CD4-positive, alpha-beta memory T cell (primary cell): ENCODE measurements around the gene PLA2G4B. TPM values are rescaled to one million over a fixed set of nuclear protein-coding genes. Genes with fewer than 3 reads are reported as not detected.

Source experiments
- CTCF ChIA-PET: fragments of 350-600 bp; sonication (Branson Sonifier 250); formaldehyde crosslinking; loops from one replicate; lab custom pipeline; 2021; ENCODE audit warnings: inconsistent platforms; ENCODE audit not compliant: partially characterized antibody; lab: Charles Lee
- POLR2A ChIA-PET: fragments of 350-600 bp; sonication (Branson Sonifier 250); formaldehyde crosslinking; loops from one replicate; lab custom pipeline; 2021; ENCODE audit not compliant: partially characterized antibody; lab: Charles Lee
- DNase-seq, 5 donors: peaks; one replicate each; pipeline versions ENCODE4 v3.0.0 to v3.0.0-alpha.2; 2020 to 2022; ENCODE audit warnings: mixed read lengths in 1 of 5
- H3K27ac ChIP-seq: one replicate; pipeline ENCODE4 v1.7.0; 2013; ENCODE audit warnings: low read depth, low read length
- H3K27me3 ChIP-seq: 2 replicates; pipeline ENCODE4 v1.7.0; 2013; ENCODE audit warnings: mild to moderate bottlenecking, low read length, moderate library complexity; ENCODE audit not compliant: insufficient read depth
- H3K36me3 ChIP-seq: 2 replicates; pipeline ENCODE4 v1.7.0; 2013; ENCODE audit warnings: mild to moderate bottlenecking, low read length, moderate library complexity; ENCODE audit not compliant: insufficient read depth
- H3K4me1 ChIP-seq: 2 replicates; pipeline ENCODE4 v1.7.0; 2013; ENCODE audit warnings: mild to moderate bottlenecking, low read length, moderate library complexity; ENCODE audit not compliant: insufficient read depth
- H3K4me3 ChIP-seq, 2 donors: one replicate each; pipeline ENCODE4 v1.7.0; 2013; ENCODE audit warnings: low read length in 2 of 2, mild to moderate bottlenecking in 1 of 2
- H3K9me3 ChIP-seq, 2 donors: one replicate each; pipeline ENCODE4 v1.7.0; 2013; ENCODE audit warnings: low read length in 2 of 2, control low read depth in 1 of 2; ENCODE audit not compliant: control insufficient read depth in 1 of 2
- H3K27ac Mint-ChIP-seq, 7 donors: one replicate each; pipeline ENCODE4 v1.8.0; 2020 to 2021; ENCODE audit warnings: mixed read lengths in 7 of 7, mild to moderate bottlenecking in 6 of 7, inconsistent platforms in 3 of 7, moderate library complexity in 3 of 7
- H3K27me3 Mint-ChIP-seq, 2 donors: one replicate each; pipeline ENCODE4 v1.8.0; 2020 to 2021; ENCODE audit warnings: mixed read lengths in 2 of 2
- H3K36me3 Mint-ChIP-seq, 2 donors: one replicate each; pipeline ENCODE4 v1.8.0; 2020 to 2021; ENCODE audit warnings: mixed read lengths in 2 of 2, inconsistent platforms in 1 of 2, mild to moderate bottlenecking in 1 of 2
- H3K4me1 Mint-ChIP-seq, 4 donors: one replicate each; pipeline ENCODE4 v1.8.0; 2020 to 2021; ENCODE audit warnings: mixed read lengths in 4 of 4, mild to moderate bottlenecking in 1 of 4
- H3K4me3 Mint-ChIP-seq, 8 donors: one replicate each; pipeline ENCODE4 v1.8.0; 2020 to 2021; ENCODE audit warnings: mixed read lengths in 8 of 8, mild to moderate bottlenecking in 7 of 8, moderate library complexity in 6 of 8, inconsistent platforms in 3 of 8
- H3K9me3 Mint-ChIP-seq, 8 donors: one replicate each; pipeline ENCODE4 v1.8.0; 2020 to 2021; ENCODE audit warnings: mixed read lengths in 8 of 8, mild to moderate bottlenecking in 5 of 8, inconsistent platforms in 3 of 8, moderate library complexity in 1 of 8
- intact Hi-C: fragments of 100-400 bp; cut with micrococcal nuclease; formaldehyde crosslinking; loops from one replicate; pipeline ENCODE4 v1.15.1; 2023
- polyA plus RNA-seq, 2 donors: library from polyadenylated mRNA; unstranded; fragments of 300-500 nt; fragmentation: Illumina TruSeq; gene quantifications; one replicate each; pipeline ENCODE4 v1.2.3, GENCODE V29; 2021
- total RNA-seq, 2 experiments: library from RNA; stranded (reverse); gene quantifications; one replicate each; pipeline ENCODE4 v1.2.3, GENCODE V29; 2021

Gene PLA2G4B
- total and polyA plus RNA-seq, 4 experiments from 2014 or later, result 1.5 to 64.9 (median 33.7) TPM

- Histone ChIP-seq H3K36me3 (no peaks in the 10 kb centered on the region), H3K9me3 (no peaks in the 10 kb centered on the region), H3K4me3 (peak overlapping the region; percentile 12 to 29), H3K27me3 (no peaks in the 10 kb centered on the region), H3K27ac (peak overlapping the region; percentile 80), H3K4me1 (peaks cover 38% of the 10 kb centered on the region)
- peaks cover 3 to 24% of the 10 kb centered on the region in 2 donors for H3K36me3 Mint-ChIP-seq
- DNase-seq, result no peak
- H3K4me3 Mint-ChIP-seq, result peak overlapping the region; percentile 69 to 91 (median 80)
- intact Hi-C loops, result loop anchor here (2.0 kb wide), 2 partner anchors 42 to 120 kb away; partner anchors contain the start of gene MAPKBP1
- no peaks in the 10 kb centered on the region for H3K27me3 Mint-ChIP-seq
- CTCF ChIA-PET, result interaction anchor here (2.1 to 5.9 kb wide), 4 partner anchors 10 to 121 kb away, joined by 9 to 49 read pairs (median 28); partner anchors contain the start of gene MAPKBP1
- peak overlapping the region; percentile 97 to 99 (median 99) for H3K27ac Mint-ChIP-seq
- POLR2A ChIA-PET, result interaction anchor here (0.8 to 4.1 kb wide), 14 partner anchors 8 to 121 kb away, joined by 3 to 28 read pairs (median 6); partner anchors contain the start of genes EHD4, JMJD7 and MAPKBP1
- H3K9me3 Mint-ChIP-seq, result peaks cover 0 to 1% (median 0%) of the 10 kb centered on the region in 8 donors
- peaks cover 16 to 71% (median 37%) of the 10 kb centered on the region in 4 donors for H3K4me1 Mint-ChIP-seq
Observed at GRCh38 chr15:41894251-41894790, 55.7 kb downstream of the PLA2G4B start.

GRCh38 chr15:41894791-41895463 is 56.3 kb downstream of the PLA2G4B start:
- peak overlapping the region; percentile 12 to 29 for H3K4me3 ChIP-seq

GRCh38 chr15:41895491-41895890 is 56.8 kb downstream of the PLA2G4B start:
- peaks cover 0 to 1% (median 0%) of the 10 kb centered on the region in 8 donors for H3K9me3 Mint-ChIP-seq
- peaks cover 38% of the 10 kb centered on the region for H3K4me1 ChIP-seq
- peaks cover 7 to 28% of the 10 kb centered on the region in 2 donors for H3K36me3 Mint-ChIP-seq
- no peaks in the 10 kb centered on the region for H3K9me3 ChIP-seq
- H3K4me1 Mint-ChIP-seq, result peaks cover 14 to 66% (median 35%) of the 10 kb centered on the region in 4 donors
- intact Hi-C loops, result loop anchor here (1.0 to 2.0 kb wide), 3 partner anchors 9 to 121 kb away; partner anchors contain the start of gene MAPKBP1
- peak overlapping the region; percentile 97 to 99 (median 99) for H3K27ac Mint-ChIP-seq
- peak overlapping the region; percentile 69 to 91 (median 80) for H3K4me3 Mint-ChIP-seq
- H3K4me3 ChIP-seq, result no peak overlapping the region
- peaks cover 5% of the 10 kb centered on the region for H3K36me3 ChIP-seq
- POLR2A ChIA-PET, result interaction anchor here (0.6 to 4.1 kb wide), 17 partner anchors 8 to 291 kb away, joined by 3 to 28 read pairs (median 5); partner anchors contain the start of genes EHD4, JMJD7 and MAPKBP1
- DNase-seq, result peak in 1 of 5 donors; percentile 17
- CTCF ChIA-PET, result interaction anchor here (0.5 to 5.9 kb wide), 10 partner anchors 9 to 610 kb away, joined by 3 to 49 read pairs (median 5); partner anchors contain the start of gene MAPKBP1
- no peaks in the 10 kb centered on the region for H3K27me3 ChIP-seq
- no peaks in the 10 kb centered on the region for H3K27me3 Mint-ChIP-seq
- H3K27ac ChIP-seq, result peak overlapping the region; percentile 80

More at GRCh38 chr15:41894791-41895463, 56.3 kb downstream of the PLA2G4B start:
- POLR2A ChIA-PET, result interaction anchor here (0.8 to 4.1 kb wide), 18 partner anchors 9 to 233 kb away, joined by 3 to 28 read pairs (median 4); partner anchors contain the start of genes EHD4, JMJD7 and MAPKBP1
- intact Hi-C loops, result loop anchor here (1.0 to 2.0 kb wide), 3 partner anchors 9 to 120 kb away; partner anchors contain the start of gene MAPKBP1
- H3K27ac ChIP-seq, result peak overlapping the region; percentile 80
- Mint-ChIP-seq H3K9me3 (peaks cover 0 to 1% (median 0%) of the 10 kb centered on the region in 8 donors), H3K27me3 (no peaks in the 10 kb centered on the region), H3K27ac (peak overlapping the region; percentile 97 to 99 (median 99)), H3K4me3 (peak overlapping the region; percentile 69 to 91 (median 80)), H3K36me3 (peaks cover 7 to 28% of the 10 kb centered on the region in 2 donors), H3K4me1 (peaks cover 14 to 66% (median 36%) of the 10 kb centered on the region in 4 donors)
- no peaks in the 10 kb centered on the region for H3K9me3 ChIP-seq
- no peaks in the 10 kb centered on the region for H3K27me3 ChIP-seq
- no peaks in the 10 kb centered on the region for H3K36me3 ChIP-seq
- CTCF ChIA-PET, result interaction anchor here (0.5 to 5.9 kb wide), 10 partner anchors 9 to 610 kb away, joined by 3 to 49 read pairs (median 5); partner anchors contain the start of gene MAPKBP1
- peak; percentile 86 to 95 (median 87) for DNase-seq
- peaks cover 38% of the 10 kb centered on the region for H3K4me1 ChIP-seq

GRCh38 chr15:41895957-41896356 is 57.3 kb downstream of the PLA2G4B start:
- no peak overlapping the region for H3K4me3 ChIP-seq
- peak overlapping the region in 3 of 8 donors; percentile 4 to 45 (median 31) for H3K4me3 Mint-ChIP-seq
- peaks cover 7 to 29% of the 10 kb centered on the region in 2 donors for H3K36me3 Mint-ChIP-seq
- peak overlapping the region; percentile 96 to 99 (median 98) for H3K27ac Mint-ChIP-seq
- peaks cover 14 to 61% (median 34%) of the 10 kb centered on the region in 4 donors for H3K4me1 Mint-ChIP-seq
- peaks cover 38% of the 10 kb centered on the region for H3K4me1 ChIP-seq
- H3K36me3 ChIP-seq, result peaks cover 5% of the 10 kb centered on the region
- no peak for DNase-seq
- no peaks in the 10 kb centered on the region for H3K9me3 ChIP-seq
- peak overlapping the region; percentile 40 for H3K27ac ChIP-seq
- ChIA-PET CTCF (interaction anchor here (0.8 to 5.9 kb wide), 6 partner anchors 8 to 123 kb away, joined by 3 to 49 read pairs (median 18); partner anchors contain the start of gene MAPKBP1), POLR2A (interaction anchor here (0.6 to 2.7 kb wide), 8 partner anchors 8 to 292 kb away, joined by 3 to 28 read pairs (median 8); partner anchors contain the start of genes EHD4 and MAPKBP1)
- intact Hi-C loops, result loop anchor here (1.0 to 2.0 kb wide), 3 partner anchors 8 to 121 kb away; partner anchors contain the start of gene MAPKBP1
- no peaks in the 10 kb centered on the region for H3K27me3 Mint-ChIP-seq
- H3K9me3 Mint-ChIP-seq, result peaks cover 0 to 1% (median 0%) of the 10 kb centered on the region in 8 donors
- H3K27me3 ChIP-seq, result no peaks in the 10 kb centered on the region

- H3K27ac ChIP-seq, result peak overlapping the region; percentile 40
- H3K27me3 ChIP-seq, result no peaks in the 10 kb centered on the region
- H3K4me1 ChIP-seq, result peaks cover 38% of the 10 kb centered on the region
- ChIA-PET CTCF (interaction anchor here (2.3 to 4.8 kb wide), 3 partner anchors 10 to 123 kb away, joined by 6 to 28 read pairs (median 9); partner anchors contain the start of gene MAPKBP1), POLR2A (interaction anchor here (1.2 to 2.7 kb wide), 5 partner anchors 7 to 70 kb away, joined by 3 to 28 read pairs (median 10); no protein-coding TSS in a partner anchor)
- Mint-ChIP-seq H3K9me3 (peaks cover 0 to 1% (median 0%) of the 10 kb centered on the region in 8 donors), H3K4me1 (peaks cover 14 to 57% (median 34%) of the 10 kb centered on the region in 4 donors), H3K27ac (peak overlapping the region; percentile 96 to 99 (median 98)), H3K27me3 (no peaks in the 10 kb centered on the region), H3K4me3 (peak overlapping the region in 1 of 8 donors; percentile 20), H3K36me3 (peaks cover 11 to 34% of the 10 kb centered on the region in 2 donors)
- intact Hi-C loops, result no loop called here
- DNase-seq, result no peak
- no peaks in the 10 kb centered on the region for H3K9me3 ChIP-seq
- H3K36me3 ChIP-seq, result peaks cover 5% of the 10 kb centered on the region
- H3K4me3 ChIP-seq, result no peak overlapping the region
Observed at GRCh38 chr15:41896566-41896965, 57.9 kb downstream of the PLA2G4B start.

GRCh38 chr15:41897363-41897799 is 58.7 kb downstream of the PLA2G4B start:
- Histone ChIP-seq H3K9me3 (no peaks in the 10 kb centered on the region), H3K27me3 (no peaks in the 10 kb centered on the region), H3K4me1 (peaks cover 32% of the 10 kb centered on the region), H3K27ac (peak overlapping the region; percentile 40), H3K36me3 (peaks cover 10% of the 10 kb centered on the region), H3K4me3 (no peak overlapping the region)
- no peak for DNase-seq
- intact Hi-C loops, result no loop called here
- Mint-ChIP-seq H3K36me3 (peaks cover 13 to 39% of the 10 kb centered on the region in 2 donors), H3K27ac (peak overlapping the region; percentile 96 to 99 (median 98)), H3K27me3 (no peaks in the 10 kb centered on the region), H3K9me3 (peaks cover 0 to under 1% (median 0%) of the 10 kb centered on the region in 8 donors), H3K4me1 (peaks cover 12 to 49% (median 32%) of the 10 kb centered on the region in 4 donors), H3K4me3 (peak overlapping the region in 2 of 8 donors; percentile 20 to 54)
- ChIA-PET POLR2A (interaction anchor here (1.2 to 1.7 kb wide), 2 partner anchors 40 to 70 kb away, joined by 3 to 4 read pairs; no protein-coding TSS in a partner anchor), CTCF (interaction anchor here (0.6 to 2.8 kb wide), 3 partner anchors 11 to 124 kb away, joined by 3 to 6 read pairs (median 3); partner anchors contain the start of gene MAPKBP1)
